NCI-H2029 treated with DMSO at 0.1 percent for 48 hours (cell line): ENCODE results near the gene SIT1.
A peak's percentile ranks its signal among the peaks of the same experiment; 100 is the strongest.
"Not testable (repeated sequence)": the region's sequence is repeated elsewhere in the genome, so short reads cannot be mapped to it uniquely, and the experiment has no call there.

ENCODE experiments used
- DNase-seq: peaks from one replicate; lab custom pipeline; 2025; lab: John Stamatoyannopoulos, UW

SIT1 gene

DNA sequence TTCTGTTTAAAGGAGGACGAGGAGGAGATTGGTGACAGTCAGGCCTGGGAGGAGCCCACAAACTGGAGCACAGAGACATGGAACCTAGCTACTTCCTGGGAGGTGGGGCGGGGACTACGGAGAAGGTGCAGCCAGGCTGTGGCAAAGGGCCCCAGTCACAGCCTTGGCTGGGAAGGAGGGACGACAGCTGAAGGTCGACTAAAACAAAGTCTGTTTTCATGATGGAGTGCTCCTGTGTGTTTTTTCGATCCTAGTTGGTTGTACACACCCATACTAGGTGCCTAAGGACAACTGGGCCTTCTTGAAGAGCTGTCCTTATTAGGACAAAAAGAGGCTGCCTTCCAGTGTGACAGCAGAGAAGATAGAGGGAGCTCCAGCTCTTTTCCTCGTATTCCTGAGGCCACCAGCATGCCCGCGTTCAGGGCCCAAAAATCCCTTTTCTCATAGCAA is 10.3 kb upstream of the SIT1 start:
- no peak for DNase-seq

DNA sequence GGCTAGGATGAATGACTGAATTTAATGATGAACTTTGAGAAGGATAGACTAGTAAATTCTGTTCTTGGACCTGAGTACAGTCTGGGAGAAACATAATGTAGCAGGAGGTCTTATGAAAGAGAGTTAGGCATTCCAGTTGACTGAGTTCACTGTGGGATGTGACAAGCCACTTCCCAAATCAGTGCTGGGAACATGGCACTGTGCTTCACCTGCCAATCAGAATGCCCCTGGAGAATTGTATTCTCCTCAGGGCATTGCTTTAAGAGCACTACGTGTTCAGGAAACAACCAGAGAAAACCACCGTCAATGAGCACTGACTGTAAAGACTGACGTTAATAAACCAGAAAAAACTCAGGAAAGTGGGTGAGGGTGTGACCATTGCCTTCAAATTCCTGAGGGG is 8.6 kb upstream of the SIT1 start:
- no peak for DNase-seq

DNA sequence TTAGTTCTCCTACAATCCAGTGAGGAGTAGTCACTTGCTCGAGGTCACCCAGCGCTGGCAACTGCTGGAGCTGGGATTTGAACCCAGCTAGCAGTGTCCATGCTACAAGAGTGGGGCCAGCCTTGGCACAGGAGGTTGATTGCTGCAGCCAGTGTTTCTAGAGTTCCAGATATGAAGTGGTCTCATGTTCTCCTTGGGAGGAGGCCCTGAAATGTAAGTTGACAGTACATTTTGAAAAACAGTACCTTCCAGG is 8.2 kb upstream of the SIT1 start:
- DNase-seq, result peak; percentile 28

DNA sequence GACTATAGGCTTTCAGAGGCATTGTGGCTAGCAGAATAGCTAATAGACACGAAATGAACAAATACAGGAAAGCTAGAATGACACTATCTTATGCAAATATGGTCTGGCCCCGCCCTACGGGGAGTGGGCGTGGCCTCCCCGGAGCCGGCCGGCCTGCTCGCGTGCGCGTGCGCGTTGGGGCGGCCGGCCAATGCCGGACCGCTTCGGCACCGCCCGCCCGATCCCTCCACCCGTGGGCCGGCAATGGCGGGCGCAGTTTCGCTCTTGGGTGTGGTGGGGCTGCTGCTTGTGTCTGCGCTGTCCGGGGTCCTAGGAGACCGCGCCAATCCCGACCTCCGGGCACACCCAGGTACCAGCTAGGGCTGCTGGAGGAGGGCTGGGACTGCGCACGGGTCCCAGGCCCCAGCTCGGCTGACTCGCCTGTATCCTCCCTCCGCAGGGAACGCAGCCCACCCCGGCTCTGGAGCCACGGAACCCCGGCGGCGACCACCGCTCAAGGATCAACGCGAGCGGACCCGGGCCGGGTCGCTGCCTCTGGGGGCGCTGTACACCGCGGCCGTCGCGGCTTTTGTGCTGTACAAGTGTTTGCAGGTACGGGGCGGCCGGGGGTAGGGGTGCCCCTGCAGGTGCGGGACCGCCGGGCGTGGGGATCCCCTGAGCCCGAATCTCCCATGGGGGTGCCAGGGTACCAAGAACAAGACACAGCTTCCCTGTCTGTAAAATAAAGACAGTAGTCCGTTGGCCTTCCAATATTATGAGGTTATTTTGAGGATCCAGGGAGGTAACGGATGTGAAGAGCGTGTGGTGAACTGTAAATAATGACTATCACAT is 7.6 kb upstream of the SIT1 start, which contains the start of gene CCDC107:
CCDC107 (plus strand) TSS at position 156 of the 831 bp plus-strand sequence; CDS start at position 244, 88 bp downstream.
- DNase-seq, result peak; percentile 92

DNA sequence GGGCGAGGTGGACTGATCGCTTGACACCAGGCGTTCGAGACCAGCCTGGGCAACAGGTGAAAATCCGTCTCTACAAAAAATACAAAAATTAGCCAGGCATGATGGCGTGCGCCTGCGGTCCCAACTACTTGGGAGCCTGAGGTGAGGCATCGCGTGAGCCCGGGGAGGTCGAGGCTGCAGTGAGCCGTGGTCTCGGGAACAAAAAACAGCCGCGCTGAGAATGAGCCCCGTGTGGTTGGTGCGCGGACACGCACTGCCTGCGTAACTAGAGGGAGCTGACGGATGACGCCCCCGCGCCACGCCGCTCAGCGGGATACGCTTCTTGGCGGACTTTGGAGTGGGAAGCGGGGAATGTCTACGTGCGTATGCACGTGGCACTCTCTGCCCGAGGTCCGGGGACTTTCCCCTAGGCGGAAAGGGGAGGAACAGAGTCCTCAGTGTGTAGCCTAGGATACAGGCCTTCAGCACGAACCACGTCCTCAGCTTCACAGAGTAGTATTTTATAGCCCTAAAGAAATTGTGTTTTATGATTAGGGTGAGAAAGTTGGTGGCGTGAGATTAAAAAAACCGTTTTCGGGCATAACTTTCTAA is 6.9 kb upstream of the SIT1 start, which contains the start of gene RMRP:
RMRP (minus strand) TSS at position 474 of the 591 bp plus-strand sequence.
- peak; percentile 92 for DNase-seq

DNA sequence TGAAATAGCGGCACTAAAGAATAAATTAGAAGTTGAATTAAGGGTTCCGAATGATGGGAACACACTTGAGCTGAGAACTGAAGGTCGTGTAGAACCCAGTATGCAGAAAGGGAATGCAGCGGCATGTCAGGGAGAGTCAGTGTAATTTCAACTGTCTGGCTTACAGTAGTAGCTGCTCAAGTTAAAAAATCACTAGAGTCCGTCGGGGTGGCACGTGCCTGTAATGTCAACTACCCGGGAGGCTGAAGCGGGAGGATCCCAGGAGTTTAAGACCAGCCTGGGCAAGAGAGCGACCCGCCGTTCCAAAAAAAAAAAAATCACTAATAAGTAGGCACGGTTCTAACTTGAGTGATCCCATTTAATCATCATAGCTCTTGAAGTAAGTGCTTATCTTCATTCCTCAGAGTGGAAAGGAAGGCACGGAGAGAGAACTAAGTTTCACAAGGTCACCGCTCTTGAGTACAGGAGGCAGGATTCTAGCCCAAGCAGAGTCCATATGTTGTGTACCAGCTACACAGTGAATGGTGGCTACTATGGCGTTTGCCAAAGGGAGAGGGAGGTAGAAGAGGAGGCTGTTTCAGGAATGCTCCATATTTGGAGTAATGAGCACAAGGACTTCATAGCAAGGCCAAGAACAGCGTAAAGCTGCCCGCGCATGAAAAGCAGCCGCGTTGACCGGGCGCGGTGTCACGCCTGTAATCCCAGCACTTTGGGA is 6.3 kb upstream of the SIT1 start:
- DNase-seq, result no peak

DNA sequence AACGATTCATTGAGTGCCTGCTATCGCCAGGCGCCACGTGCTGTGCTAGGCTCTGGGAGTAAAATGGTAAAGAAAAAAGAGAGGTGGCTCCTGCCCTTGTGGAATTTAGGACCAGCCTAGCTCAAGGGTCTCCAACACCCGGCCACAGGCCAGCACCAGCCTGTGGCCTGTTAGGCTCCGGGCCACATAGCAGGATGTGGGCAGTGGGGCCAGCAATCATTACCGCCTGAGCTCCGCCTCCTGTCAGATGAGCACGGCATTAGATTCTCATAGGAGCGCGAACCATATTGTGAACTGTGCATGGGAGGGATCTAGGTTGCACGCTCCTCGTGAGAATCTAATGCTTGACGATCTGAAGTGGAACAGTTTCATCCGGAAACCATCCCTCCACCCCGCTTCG is 5.6 kb upstream of the SIT1 start:
- no peak for DNase-seq

DNA sequence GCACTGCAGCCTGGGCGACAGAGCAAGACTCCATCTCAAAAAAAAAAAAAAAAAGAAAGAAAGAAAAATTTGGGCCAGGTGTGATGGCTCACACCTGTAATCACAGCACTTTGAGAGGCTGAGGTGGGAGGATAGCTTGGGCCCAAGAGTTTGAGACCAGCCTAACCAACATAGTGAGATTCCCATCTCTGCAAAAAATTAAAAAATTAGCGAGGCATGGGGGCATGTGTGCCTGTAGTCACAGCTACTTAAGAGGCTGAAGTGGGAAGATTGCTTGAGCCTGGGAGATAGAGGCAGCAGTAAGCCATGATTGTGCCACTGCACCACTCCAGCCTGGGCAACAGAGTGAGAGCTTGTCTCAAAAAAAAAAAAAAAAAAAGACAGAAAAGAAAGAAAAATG is 2.9 kb upstream of the SIT1 start:
- DNase-seq, result no peak

DNA sequence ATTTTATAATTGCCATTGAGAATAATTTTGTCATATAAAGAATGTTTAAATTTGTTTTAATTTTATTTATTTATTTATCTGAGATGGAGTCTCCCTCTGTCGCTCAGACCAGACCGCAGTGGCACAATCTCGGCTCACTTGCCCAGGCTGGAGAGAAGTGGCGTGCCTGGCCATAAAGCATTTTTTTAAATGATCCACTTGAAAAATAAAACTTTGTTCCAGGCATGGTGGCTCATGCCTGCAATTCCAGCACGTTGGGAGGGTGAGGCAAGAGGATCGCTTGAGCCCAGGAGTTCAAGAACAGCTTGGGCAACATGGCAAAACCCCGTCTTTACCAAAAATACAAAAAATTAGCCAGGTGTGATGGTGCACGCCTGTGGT is 2.1 kb upstream of the SIT1 start:
- no peak for DNase-seq

DNA sequence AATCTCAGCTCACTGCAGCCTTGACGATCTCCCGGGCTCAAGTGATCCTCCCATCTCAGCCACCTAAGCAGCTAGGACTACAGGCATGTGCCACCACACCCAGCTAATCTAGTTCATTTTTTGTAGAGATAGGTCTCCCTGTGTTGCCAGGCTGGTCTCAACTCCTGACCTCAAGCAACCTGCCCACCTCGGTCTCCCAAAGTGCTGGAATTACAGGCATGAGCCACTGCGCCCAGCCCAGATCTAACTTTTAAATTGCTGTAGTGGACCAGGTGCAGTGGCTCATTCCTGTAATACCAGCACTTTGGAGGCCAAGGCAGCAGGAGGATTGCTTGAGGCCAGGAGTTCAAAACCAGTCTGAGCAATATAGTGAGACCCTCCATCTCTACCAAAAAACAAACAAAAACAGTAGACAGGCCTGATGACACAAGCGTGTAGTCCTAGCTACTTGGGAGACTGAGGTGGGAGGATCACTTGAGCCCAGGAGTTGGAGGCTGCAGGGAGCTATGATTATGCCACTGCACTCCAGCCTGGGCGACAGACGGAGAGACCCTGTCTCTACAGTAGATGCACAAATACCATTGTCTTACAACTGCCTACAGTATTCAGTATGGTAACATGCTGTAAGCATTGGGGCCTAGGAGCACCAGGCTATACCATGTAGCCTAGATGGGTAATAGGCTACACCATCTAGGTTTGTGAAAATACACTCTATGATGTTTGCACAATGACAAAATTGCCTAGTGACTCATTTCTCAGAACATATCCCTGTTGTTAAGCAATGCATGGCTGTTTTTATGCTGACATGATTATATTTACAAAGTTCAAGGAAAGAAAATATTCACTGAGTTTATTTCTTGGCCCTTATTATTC is 1.5 kb upstream of the SIT1 start:
- no peak for DNase-seq

DNA sequence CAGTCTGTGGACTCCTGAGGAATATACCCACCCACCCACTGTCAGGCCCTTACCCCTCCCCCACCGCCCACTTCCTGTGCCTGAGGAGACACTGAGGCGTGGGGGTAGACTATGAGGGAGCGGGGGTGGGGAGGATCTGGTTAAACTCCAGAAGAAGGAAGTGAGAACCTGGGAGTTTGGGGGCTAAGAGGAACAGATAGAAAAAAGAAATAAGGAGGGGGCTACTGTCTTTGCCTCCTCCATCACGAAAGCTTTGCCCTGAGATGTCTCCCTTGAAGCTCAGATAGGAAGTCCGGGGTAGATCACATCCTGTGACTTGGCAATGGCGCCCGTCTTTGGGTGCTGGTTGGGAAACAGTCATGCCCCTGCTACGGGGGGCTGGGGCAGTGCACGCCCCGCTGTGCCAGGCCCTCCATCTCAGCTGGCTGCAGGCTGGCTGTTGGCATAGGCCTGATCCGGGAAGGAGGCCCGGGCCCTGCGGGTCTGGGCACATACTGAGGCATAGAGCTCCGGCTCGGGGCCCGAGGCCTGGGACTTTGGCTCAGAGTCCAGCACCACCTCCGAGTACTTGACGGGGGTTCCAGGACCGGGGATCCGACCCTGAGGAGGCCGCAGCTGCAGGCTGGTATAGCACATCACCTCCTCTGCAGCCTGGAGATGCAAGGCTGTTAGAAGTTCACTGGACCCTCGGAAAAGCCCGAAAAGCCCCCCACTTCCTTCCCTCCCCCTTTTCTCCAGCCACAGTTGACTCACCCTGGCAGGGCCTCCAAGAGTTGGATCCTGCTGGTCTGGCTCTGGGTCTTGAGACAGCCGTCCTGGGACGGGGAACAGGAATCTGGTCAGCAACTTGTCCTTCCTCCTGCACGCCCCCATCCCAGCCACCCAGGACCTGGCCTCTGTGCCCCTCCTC is 1.0 kb downstream of the SIT1 start:
- DNase-seq, result no peak

DNA sequence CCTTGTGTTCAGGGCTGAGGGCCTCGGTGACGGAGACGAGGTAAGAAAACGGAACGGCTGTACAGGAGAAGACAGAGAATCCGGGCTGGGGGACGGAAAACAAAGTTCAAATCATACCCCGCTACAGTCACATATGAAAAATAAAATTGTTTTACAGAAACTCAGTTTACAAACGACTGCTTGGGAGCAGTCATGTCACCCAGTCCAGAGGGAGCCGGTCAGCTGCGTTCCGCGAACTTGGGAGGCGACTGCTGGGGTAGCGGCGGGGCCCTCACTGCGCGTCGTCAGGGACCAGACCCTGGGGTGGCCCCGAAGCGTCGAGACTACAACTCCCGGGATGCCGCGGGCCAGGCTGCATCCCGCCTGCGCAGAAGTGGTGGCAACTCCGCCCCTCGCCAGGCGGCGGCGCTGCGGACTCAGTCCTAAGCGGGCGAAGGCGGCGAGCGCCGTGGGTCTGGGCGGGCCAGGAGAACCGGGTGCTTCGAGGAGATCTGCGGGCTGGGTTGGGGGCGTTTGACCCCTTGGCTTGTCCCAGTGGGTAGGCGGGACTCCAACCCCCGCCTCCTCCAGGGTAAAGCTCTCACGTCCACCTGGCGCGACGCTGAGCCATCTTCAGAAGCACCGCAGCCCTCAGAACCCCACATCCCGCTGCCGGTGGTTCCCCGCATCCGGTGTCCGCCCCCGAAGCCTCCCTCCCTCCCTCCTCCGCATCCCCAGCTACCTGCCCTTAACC is 4.0 kb downstream of the SIT1 start:
- peak; percentile 70 for DNase-seq

DNA sequence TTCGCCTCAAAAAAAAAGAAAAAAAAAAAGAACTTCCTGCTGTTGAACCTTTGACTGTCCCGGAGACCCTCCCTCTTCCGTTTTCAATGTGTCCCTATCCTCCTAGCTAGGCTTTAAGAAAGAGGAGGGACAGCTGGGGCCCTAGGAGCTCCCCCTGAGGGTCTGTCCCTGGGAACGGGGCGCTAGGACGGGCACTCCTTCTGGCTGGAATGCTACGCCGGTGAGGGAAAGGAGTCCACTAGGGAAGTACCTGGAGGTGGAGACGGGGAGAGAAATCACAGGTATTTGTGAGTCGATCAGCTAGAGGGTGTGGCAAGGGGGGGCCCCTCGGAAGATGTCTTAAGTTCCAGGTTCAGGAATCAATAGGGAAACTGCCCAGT is 4.6 kb downstream of the SIT1 start:
- no peak for DNase-seq

DNA sequence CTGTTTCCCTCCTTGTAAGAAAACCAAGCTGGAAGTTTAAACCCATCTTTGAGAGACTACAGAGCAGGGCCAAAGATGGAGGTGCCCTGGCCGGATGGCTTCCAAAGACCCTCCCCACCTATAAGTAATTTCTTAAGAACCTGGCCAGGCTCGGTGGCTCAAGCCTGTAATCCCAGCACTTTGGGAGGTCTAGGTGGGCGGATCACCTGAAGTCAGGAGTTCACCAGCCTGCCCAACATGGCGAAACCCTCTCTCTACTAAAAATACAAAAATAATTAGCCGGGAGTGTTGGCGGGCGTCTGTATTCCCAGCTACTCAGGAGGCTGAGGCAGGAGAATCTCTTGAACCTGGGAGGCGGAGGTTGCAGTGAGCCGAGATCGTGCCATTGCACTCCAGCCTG is 5.0 kb downstream of the SIT1 start:
- not testable (repeated sequence) for DNase-seq

DNA sequence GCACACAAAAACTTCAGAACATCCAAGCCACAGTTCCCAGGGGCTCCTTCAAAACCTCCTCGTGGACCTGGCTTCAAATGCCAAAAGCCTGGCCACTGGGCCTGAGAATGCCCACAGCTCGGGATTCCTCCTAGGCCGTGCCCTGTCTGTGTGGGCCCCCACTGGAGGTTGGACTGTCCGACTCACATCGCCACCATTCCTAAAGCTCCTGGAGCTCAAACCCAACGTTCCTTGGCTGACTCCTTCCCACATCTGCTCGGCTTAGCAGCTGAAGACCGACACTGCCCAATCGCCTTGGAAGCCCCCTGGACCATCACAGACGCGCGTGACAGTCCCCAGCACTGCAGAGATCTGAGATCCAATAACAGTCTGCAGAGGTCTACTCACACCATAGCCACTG is 7.7 kb downstream of the SIT1 start:
- no peak for DNase-seq

DNA sequence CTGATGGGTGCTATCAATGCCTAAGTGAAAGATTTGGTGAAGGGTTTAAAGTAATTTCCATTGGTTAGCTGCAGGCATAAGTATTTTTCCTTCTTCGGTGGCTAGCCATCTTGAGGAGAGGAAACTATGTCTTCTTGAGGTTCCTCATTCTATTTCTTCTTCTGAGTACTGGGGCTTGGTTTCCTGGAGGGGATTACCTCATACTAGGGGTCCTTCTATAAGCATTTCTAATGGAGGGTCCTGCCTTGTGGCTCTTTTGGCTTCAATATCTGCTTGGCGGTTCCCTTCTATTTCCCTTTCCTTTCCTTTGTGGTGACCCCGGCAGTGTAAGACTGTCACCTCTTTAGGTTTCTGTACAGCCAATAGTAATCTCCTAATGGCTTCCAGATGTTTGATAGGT is 9.3 kb downstream of the SIT1 start:
- not testable (repeated sequence) for DNase-seq

DNA sequence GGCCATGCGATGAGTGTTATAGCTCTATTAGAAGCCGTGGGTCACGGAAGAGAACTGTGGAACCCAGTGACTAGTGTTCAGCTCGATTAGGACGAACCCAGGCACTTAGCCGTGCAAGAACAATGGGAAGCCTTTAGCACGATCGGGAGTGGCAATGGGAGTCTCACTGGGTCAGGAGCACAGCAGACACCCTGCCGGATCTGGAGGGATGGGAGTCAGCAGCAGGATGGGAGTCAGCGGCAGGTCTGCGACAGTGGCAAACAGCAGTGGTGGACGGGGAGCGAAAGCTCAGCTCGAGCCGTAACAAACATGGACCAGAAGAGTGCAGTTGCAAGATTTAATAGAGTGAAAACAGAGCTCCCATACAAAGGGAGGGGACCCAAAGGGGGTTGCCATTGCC is 10.3 kb downstream of the SIT1 start:
- not testable (repeated sequence) for DNase-seq

DNA sequence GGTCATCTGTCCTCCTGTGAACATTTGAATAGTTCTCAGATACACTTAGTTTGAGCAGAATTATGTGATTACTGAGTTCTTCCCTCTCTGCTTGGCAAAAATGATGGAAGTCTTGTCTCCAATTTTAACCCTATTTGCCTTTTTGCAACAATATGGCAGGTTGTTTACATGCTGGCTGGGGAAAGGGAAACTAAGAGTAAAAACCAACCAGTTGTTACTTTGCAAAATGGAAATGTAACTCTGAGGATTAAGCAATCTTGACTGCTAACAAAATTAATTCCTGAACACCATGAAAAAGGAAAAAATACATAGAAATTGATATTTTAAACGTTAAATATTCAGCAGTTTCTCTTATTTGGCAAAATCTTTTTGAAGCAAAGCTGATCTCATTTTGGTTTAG is 11.1 kb downstream of the SIT1 start:
- no peak for DNase-seq

DNA sequence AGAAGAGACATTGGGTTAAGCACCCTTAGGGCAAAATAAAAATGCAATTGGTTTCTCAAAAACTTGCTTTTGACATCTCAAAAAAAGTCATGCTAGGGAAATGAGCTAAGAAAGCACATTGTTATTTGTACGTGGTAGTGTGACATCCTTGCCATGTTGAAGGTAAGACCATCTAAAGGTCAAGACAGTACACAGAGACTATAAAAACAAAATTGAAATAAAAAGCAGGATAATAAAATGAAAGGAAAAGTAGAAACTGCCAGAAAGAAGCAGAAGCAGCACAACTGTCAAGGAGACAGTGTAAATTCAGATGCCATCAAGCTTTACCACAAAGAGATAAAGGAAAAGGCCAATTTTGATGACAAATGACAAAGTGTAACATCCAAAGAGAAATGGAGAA is 11.5 kb downstream of the SIT1 start:
- DNase-seq, result not testable (repeated sequence)

DNA sequence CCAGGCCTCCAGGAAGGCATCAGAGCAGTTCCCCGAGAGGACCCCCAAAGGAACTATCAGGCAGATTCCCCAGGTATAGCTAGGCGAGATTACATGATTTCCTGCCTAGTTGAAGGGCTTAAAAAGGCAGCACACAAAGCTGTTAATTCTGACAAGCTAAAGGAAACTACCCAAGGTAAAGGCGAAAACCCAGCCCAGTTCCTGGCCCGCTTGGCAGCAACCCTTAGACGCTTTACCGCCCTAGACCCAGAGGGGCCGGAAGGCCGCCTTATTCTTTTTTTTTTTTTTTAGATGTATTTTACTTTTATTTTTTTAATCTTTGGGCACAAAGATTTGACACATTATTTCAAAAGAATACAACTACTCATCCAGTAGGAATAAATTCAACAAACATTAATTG is 12.0 kb downstream of the SIT1 start:
- DNase-seq, result not testable (repeated sequence)
